SK-N-SH (cell line): ENCODE measurements around the gene MEGF6. TPM values are rescaled to one million over a fixed set of nuclear protein-coding genes. Genes with fewer than 3 reads are reported as not detected.

Source experiments
- CTCF ChIA-PET: fragments of 300-600, 350-600 bp; formaldehyde crosslinking; extraction: SDS; loops from one replicate; lab custom pipeline; 2021; lab: Yijun Ruan, JAX
- POLR2A ChIA-PET: fragments of 350-600 bp; sonication (Branson Sonifier 250); formaldehyde crosslinking; extraction: SDS; loops from one replicate; lab custom pipeline; 2020; ENCODE audit warnings: antibody characterized with exemption, inconsistent platforms; lab: Yijun Ruan, JAX
- DNase-seq: peaks from one replicate; pipeline ENCODE4 v3.0.0; 2012
- H2AFZ ChIP-seq: fragments of 200-600 bp; sonication (generic); 2 replicates; pipeline ENCODE4 v1.8.1; 2016; ENCODE audit warnings: antibody characterized with exemption, mild to moderate bottlenecking, low read depth
- H3F3A ChIP-seq: fragments of 200-600 bp; sonication (generic); replicated peaks from 2 replicates; pipeline ENCODE3; 2016; ENCODE audit warnings: antibody characterized with exemption, mild to moderate bottlenecking; ENCODE audit not compliant: insufficient read depth
- H3K27ac ChIP-seq, 2 experiments: fragments of 200-500 bp in 1 of 2; fragments of 200-600 bp in 1 of 2; sonication (Bioruptor generic) in 1 of 2; sonication (generic), shearing (Covaris generic) in 1 of 2; 2 replicates each; pipeline versions ENCODE4 v1.5.1 to v1.6.1; 2014 to 2016; ENCODE audit warnings: low read depth in 2 of 2, inconsistent platforms in 1 of 2, low read length in 1 of 2, mild to moderate bottlenecking in 1 of 2, mixed read lengths in 1 of 2
- H3K27me3 ChIP-seq: fragments of 200-600 bp; sonication (generic), shearing (Covaris generic); 2 replicates; pipeline ENCODE4 v1.6.1; 2016; ENCODE audit warnings: mixed run types; ENCODE audit not compliant: insufficient read depth
- H3K36me3 ChIP-seq, 2 experiments: fragments of 200-500 bp in 1 of 2; fragments of 200-600 bp in 1 of 2; sonication (Bioruptor generic) in 1 of 2; sonication (generic) in 1 of 2; replicated peaks in 1 of 2; 2 replicates each; pipeline versions ENCODE3 to v1.5.1; 2014 to 2016; ENCODE audit warnings: low read length in 1 of 2, mild to moderate bottlenecking in 1 of 2; ENCODE audit not compliant: insufficient read depth in 2 of 2, control insufficient read depth in 1 of 2
- H3K4me1 ChIP-seq, 2 experiments: fragments of 200-500 bp in 1 of 2; fragments of 200-600 bp in 1 of 2; sonication (Bioruptor generic) in 1 of 2; sonication (generic), shearing (Covaris generic) in 1 of 2; 2 replicates each; pipeline versions ENCODE4 v1.5.1 to v1.6.1; 2014 to 2016; ENCODE audit warnings: low read depth in 1 of 2, low read length in 1 of 2, mixed run types in 1 of 2; ENCODE audit not compliant: insufficient read depth in 2 of 2, control insufficient read depth in 1 of 2
- H3K4me2 ChIP-seq: fragments of 200-600 bp; sonication (generic), shearing (Covaris generic); 2 replicates; pipeline ENCODE4 v1.6.1; 2017; ENCODE audit warnings: mixed run types
- H3K4me3 ChIP-seq, 2 experiments: fragments of 200-500 bp in 1 of 2; fragments of 200-600 bp in 1 of 2; sonication (Bioruptor generic) in 1 of 2; sonication (generic), shearing (Covaris generic) in 1 of 2; 2 replicates each; pipeline versions ENCODE4 v1.5.1 to v1.8.1; 2014 to 2016; ENCODE audit warnings: low read depth in 2 of 2, inconsistent platforms in 1 of 2, low read length in 1 of 2, mild to moderate bottlenecking in 1 of 2, mixed read lengths in 1 of 2, moderate library complexity in 1 of 2
- H3K79me2 ChIP-seq: fragments of 200-600 bp; sonication (generic); 2 replicates; pipeline ENCODE4 v1.8.1; 2017; ENCODE audit warnings: mild to moderate bottlenecking; ENCODE audit not compliant: insufficient read depth
- H3K9ac ChIP-seq: fragments of 200-600 bp; sonication (generic); 2 replicates; pipeline ENCODE4 v1.6.1; 2017; ENCODE audit warnings: mixed run types
- H3K9me2 ChIP-seq: fragments of 200-600 bp; sonication (generic); 2 replicates; pipeline ENCODE4 v1.6.1; 2017; ENCODE audit warnings: mixed run types
- H3K9me3 ChIP-seq: fragments of 200-600 bp; sonication (generic); 2 replicates; pipeline ENCODE4 v1.6.1; 2017; ENCODE audit warnings: mixed run types, mild to moderate bottlenecking, moderate library complexity
- H4K20me1 ChIP-seq: fragments of 200-600 bp; sonication (generic); 2 replicates; pipeline ENCODE4 v1.6.1; 2017; ENCODE audit warnings: mild to moderate bottlenecking, mixed run types; ENCODE audit not compliant: insufficient read depth
- EP300 ChIP-seq, 2 experiments: IDR thresholded peaks; 2 replicates each; pipeline versions ENCODE4 v1.4.0 to v1.6.1; 2012; ENCODE audit warnings: borderline replicate concordance in 1 of 2, low read depth in 1 of 2, low read length in 1 of 2
- EZH2phosphoT487 ChIP-seq: fragments of 200-600 bp; sonication (generic); IDR thresholded peaks from 2 replicates; pipeline ENCODE4 v1.6.1; 2017; ENCODE audit warnings: low read depth, mixed run types, mild to moderate bottlenecking, antibody characterized with exemption, moderate library complexity, borderline replicate concordance
- FOXJ3 ChIP-seq: sonication (generic); formaldehyde crosslinking; IDR thresholded peaks from 2 replicates; pipeline ENCODE4 v1.5.1; 2020; ENCODE audit warnings: mild to moderate bottlenecking, missing genetic modification reagents
- GABPA ChIP-seq: IDR thresholded peaks from 2 replicates; pipeline ENCODE4 v1.4.0; 2012; ENCODE audit warnings: low read depth, mild to moderate bottlenecking
- NFIC ChIP-seq: IDR thresholded peaks from 2 replicates; pipeline ENCODE4 v1.4.0; 2012; ENCODE audit warnings: borderline replicate concordance
- PBX3 ChIP-seq: IDR thresholded peaks from 2 replicates; pipeline ENCODE4; 2012
- POLR2AphosphoS5 ChIP-seq: IDR thresholded peaks from 2 replicates; pipeline ENCODE4 v1.6.1; 2012; ENCODE audit warnings: low read depth, low read length
- RAD21 ChIP-seq: IDR thresholded peaks from 2 replicates; pipeline ENCODE4 v1.6.1; 2012; ENCODE audit warnings: mild to moderate bottlenecking, low read length
- RCOR1 ChIP-seq: fragments of 150-350 bp; IDR thresholded peaks from 2 replicates; pipeline ENCODE4 v1.6.1; 2017; ENCODE audit warnings: antibody characterized with exemption, low read length
- RXRA ChIP-seq: IDR thresholded peaks from 2 replicates; pipeline ENCODE4 v1.4.0; 2012; ENCODE audit warnings: low read depth, mild to moderate bottlenecking, borderline replicate concordance
- SIN3A ChIP-seq: IDR thresholded peaks from 2 replicates; pipeline ENCODE4 v1.6.1; 2012; ENCODE audit warnings: low read depth, mild to moderate bottlenecking, low read length, moderate library complexity, borderline replicate concordance
- SMC3 ChIP-seq: IDR thresholded peaks from 2 replicates; pipeline ENCODE4 v1.6.1; 2012; ENCODE audit warnings: low read depth, low read length, improper control_type of control experiment
- TCF12 ChIP-seq: IDR thresholded peaks from 2 replicates; pipeline ENCODE4 v1.4.0; 2012
- TEAD4 ChIP-seq: IDR thresholded peaks from 2 replicates; pipeline ENCODE4 v1.4.0; 2012; ENCODE audit warnings: mild to moderate bottlenecking, borderline replicate concordance; ENCODE audit not compliant: insufficient read depth
- USF1 ChIP-seq: IDR thresholded peaks from 2 replicates; pipeline ENCODE4 v1.4.0; 2012; ENCODE audit warnings: low read depth, borderline replicate concordance
- ZBTB33 ChIP-seq: IDR thresholded peaks from 2 replicates; pipeline ENCODE4 v1.4.0; 2012; ENCODE audit warnings: low read depth, borderline replicate concordance
- WGBS: methylation state at CpG from one replicate; pipeline ENCODE4 v1.1.6; 2017; ENCODE audit warnings: low lambda C conversion rate; 5-methylcytosine and 5-hydroxymethylcytosine counted together
- polyA plus RNA-seq, 3 experiments: library from polyadenylated mRNA; depleted of rRNA; stranded (reverse); fragments of >200 nt; gene quantifications; 2 replicates each; pipeline ENCODE4 v1.2.3, GENCODE V29; 2012
- TF ChIP-seq, protein P1 (sequence below): IDR thresholded peaks from 2 replicates; pipeline ENCODE4 v1.6.1; 2012; ENCODE audit warnings: mild to moderate bottlenecking, low read depth, low read length, moderate library complexity

The MEGF6 gene
- polyA plus RNA-seq, 1 of the 3 experiments (the other 2 are of a cell fraction), result 7.6 TPM

- TF ChIP-seq, protein P1, sequence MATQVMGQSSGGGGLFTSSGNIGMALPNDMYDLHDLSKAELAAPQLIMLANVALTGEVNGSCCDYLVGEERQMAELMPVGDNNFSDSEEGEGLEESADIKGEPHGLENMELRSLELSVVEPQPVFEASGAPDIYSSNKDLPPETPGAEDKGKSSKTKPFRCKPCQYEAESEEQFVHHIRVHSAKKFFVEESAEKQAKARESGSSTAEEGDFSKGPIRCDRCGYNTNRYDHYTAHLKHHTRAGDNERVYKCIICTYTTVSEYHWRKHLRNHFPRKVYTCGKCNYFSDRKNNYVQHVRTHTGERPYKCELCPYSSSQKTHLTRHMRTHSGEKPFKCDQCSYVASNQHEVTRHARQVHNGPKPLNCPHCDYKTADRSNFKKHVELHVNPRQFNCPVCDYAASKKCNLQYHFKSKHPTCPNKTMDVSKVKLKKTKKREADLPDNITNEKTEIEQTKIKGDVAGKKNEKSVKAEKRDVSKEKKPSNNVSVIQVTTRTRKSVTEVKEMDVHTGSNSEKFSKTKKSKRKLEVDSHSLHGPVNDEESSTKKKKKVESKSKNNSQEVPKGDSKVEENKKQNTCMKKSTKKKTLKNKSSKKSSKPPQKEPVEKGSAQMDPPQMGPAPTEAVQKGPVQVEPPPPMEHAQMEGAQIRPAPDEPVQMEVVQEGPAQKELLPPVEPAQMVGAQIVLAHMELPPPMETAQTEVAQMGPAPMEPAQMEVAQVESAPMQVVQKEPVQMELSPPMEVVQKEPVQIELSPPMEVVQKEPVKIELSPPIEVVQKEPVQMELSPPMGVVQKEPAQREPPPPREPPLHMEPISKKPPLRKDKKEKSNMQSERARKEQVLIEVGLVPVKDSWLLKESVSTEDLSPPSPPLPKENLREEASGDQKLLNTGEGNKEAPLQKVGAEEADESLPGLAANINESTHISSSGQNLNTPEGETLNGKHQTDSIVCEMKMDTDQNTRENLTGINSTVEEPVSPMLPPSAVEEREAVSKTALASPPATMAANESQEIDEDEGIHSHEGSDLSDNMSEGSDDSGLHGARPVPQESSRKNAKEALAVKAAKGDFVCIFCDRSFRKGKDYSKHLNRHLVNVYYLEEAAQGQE, result no peak
- TF ChIP-seq RCOR1 (no peak), TEAD4 (no peak), RAD21 (no peak), RXRA (no peak), FOXJ3 (CRISPR knock-in tag) (no peak), GABPA (no peak), EZH2phosphoT487 (no peak), PBX3 (no peak), SIN3A (no peak), POLR2AphosphoS5 (no peak)
Observed at GRCh38 chr1:3568815-3569435, 42.4 kb downstream of the MEGF6 start (continued).

DNA sequence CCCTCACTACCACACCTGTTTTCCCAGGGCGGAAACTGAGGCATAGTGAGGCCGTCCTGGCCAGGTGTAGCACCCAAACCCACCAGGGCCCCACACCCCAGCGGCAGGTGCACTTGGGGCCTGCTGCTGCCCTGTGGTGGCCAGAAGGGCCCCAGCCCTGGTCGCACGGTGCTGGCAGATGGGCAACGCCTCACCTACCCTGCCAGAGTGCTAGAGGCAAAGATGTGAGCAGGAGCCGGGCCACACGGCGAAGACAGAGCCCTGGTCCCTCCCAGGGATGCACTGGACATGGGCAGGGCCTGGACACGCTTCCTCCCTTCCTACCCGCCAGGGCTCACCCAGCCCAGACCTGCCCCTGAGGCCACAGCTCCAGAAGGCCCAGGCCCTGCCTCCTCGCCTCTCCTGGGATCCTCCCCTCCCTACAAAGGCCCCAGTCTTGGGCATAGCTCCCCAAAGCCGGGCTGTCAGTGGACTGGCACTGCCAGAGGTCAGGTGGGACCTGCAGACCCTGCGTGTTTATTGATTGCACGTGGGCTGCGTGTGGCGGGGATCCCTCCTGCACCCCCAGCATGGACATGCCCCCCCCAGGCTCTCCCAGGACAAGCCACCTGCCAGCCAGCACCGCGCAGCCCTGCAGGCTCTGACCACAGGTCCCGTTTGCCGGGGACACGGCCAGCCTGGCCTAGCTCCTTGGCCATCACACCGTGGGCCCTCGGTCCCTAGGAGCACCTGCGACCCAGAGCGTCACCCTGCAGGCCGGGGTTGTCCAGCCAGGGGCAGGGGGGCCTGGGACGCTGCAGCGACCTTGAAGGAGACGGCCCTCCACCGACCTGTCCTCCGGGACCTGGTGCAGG lies 44.1 kb downstream of the MEGF6 start:
- Histone ChIP-seq H3K27me3 (no peaks in the 10 kb centered on the region), H3K27ac (no peak overlapping the region; a peak in 1 of 4 replicates), H3K4me2 (no peak overlapping the region), H3K9me2 (no peaks in the 10 kb centered on the region), H3K9ac (no peak overlapping the region), H3K4me3 (no peak overlapping the region), H3F3A (no peaks in the 10 kb centered on the region), H4K20me1 (no peaks in the 10 kb centered on the region), H3K9me3 (no peaks in the 10 kb centered on the region), H3K4me1 (peaks cover 0 to 54% of the 10 kb centered on the region in 2 experiments; a peak in 1 of 4 replicates), H3K79me2 (no peaks in the 10 kb centered on the region), H2AFZ (no peak overlapping the region), H3K36me3 (no peaks in the 10 kb centered on the region)
- POLR2A ChIA-PET, result interaction anchor here (0.6 kb wide), 1 partner anchor 16 kb away, joined by 3 read pairs; no protein-coding TSS in a partner anchor
- 78% methylated on average over 7 of the region's 32 CpGs for WGBS
- DNase-seq, result no peak
- CTCF ChIA-PET, result interaction anchor here (0.6 to 5.4 kb wide), 9 partner anchors 10 to 124 kb away, joined by 3 to 76 read pairs (median 5); no protein-coding TSS in a partner anchor
- TF ChIP-seq EZH2phosphoT487 (no peak), TCF12 (no peak), EP300 (IDR thresholded peaks at IDR 0.05; ENCODE audit: borderline replicate concordance in 1 of 2, low read depth in 1 of 2, low read length in 1 of 2) (no peak), SMC3 (no peak), ZBTB33 (no peak), USF1 (no peak), NFIC (no peak)
- TF ChIP-seq, protein P1, result no peak
